Activated CD8-positive, alpha-beta T cell treated with anti-CD3 and anti-CD28 coated beads for 36 hours (primary cell): ENCODE results near the gene SCFD2. TPM values are rescaled to one million over a fixed set of nuclear protein-coding genes. Genes with fewer than 3 reads are reported as not detected.
"Not testable (repeated sequence)": the region's sequence is repeated elsewhere in the genome, so short reads cannot be mapped to it uniquely, and the experiment has no call there.

Source experiments
- ATAC-seq: fragments of 200-7000 bp; cut with Tn5 transposase; one replicate; pipeline ENCODE4 v1.10.0; 2021; ENCODE audit warnings: mild to moderate bottlenecking, moderate library complexity
- CTCF ChIA-PET: fragments of 350-600 bp; sonication (Branson Sonifier 250); formaldehyde crosslinking; loops from one replicate; lab custom pipeline; 2021; ENCODE audit warnings: antibody characterized with exemption; lab: Charles Lee
- POLR2A ChIA-PET: fragments of 350-600 bp; sonication (Branson Sonifier 250); formaldehyde crosslinking; loops from one replicate; lab custom pipeline; 2021; ENCODE audit warnings: antibody characterized with exemption; lab: Charles Lee
- DNase-seq: peaks from one replicate; pipeline ENCODE4 v3.0.0-alpha.2; 2020
- H3K27ac Mint-ChIP-seq: one replicate; pipeline ENCODE4 v1.8.0; 2021; ENCODE audit warnings: mild to moderate bottlenecking, mixed read lengths
- H3K27me3 Mint-ChIP-seq: one replicate; pipeline ENCODE4 v1.8.0; 2021; ENCODE audit warnings: mixed read lengths
- H3K36me3 Mint-ChIP-seq: one replicate; pipeline ENCODE4 v1.8.0; 2021; ENCODE audit warnings: low read depth, mixed read lengths
- H3K4me1 Mint-ChIP-seq: one replicate; pipeline ENCODE4 v1.8.0; 2021; ENCODE audit warnings: low read depth, mixed read lengths
- H3K4me3 Mint-ChIP-seq: one replicate; pipeline ENCODE4 v1.8.0; 2021; ENCODE audit warnings: mild to moderate bottlenecking, moderate library complexity, mixed read lengths
- H3K9me3 Mint-ChIP-seq: one replicate; pipeline ENCODE4 v1.8.0; 2021; ENCODE audit warnings: mixed read lengths
- CTCF ChIP-seq: fragments of 200-600 bp; IDR thresholded peaks from one replicate; pipeline ENCODE4 v1.8.0; 2022; ENCODE audit warnings: antibody characterized with exemption, mild to moderate bottlenecking
- intact Hi-C: fragments of 100-400 bp; cut with micrococcal nuclease; formaldehyde crosslinking; loops from one replicate; pipeline ENCODE4 v1.10.0; 2022
- total RNA-seq, 2 experiments: library from RNA; stranded (reverse); gene quantifications; one replicate each; pipeline ENCODE4 v1.2.3, GENCODE V29; 2021

The SCFD2 gene
- total RNA-seq, 2 experiments from 2014 or later: 21.4 to 22.1 TPM

GRCh38 chr4:53059256-53059655, 306.6 kb downstream of the SCFD2 start:
- H3K4me3 Mint-ChIP-seq: no peak overlapping the region
- H3K9me3 Mint-ChIP-seq: peaks cover 4% of the 10 kb centered on the region
- no peaks in the 10 kb centered on the region for H3K4me1 Mint-ChIP-seq
- peaks cover 7% of the 10 kb centered on the region for H3K36me3 Mint-ChIP-seq
- DNase-seq (no peak), ATAC-seq (no peak)
- intact Hi-C loops: no loop called here
- POLR2A ChIA-PET: no interaction called here
- CTCF ChIA-PET: no interaction called here
- no peaks in the 10 kb centered on the region for H3K27me3 Mint-ChIP-seq
- no peak for TF ChIP-seq CTCF
- no peak overlapping the region for H3K27ac Mint-ChIP-seq

GRCh38 chr4:53057679-53058078, 308.2 kb downstream of the SCFD2 start:
- H3K27me3 Mint-ChIP-seq: no peaks in the 10 kb centered on the region
- no peak overlapping the region for H3K27ac Mint-ChIP-seq
- no peak for DNase-seq
- no peaks in the 10 kb centered on the region for H3K4me1 Mint-ChIP-seq
- peaks cover 4% of the 10 kb centered on the region for H3K9me3 Mint-ChIP-seq
- no peak for ATAC-seq
- no peak overlapping the region for H3K4me3 Mint-ChIP-seq
- CTCF ChIA-PET: no interaction called here
- peaks cover 9% of the 10 kb centered on the region for H3K36me3 Mint-ChIP-seq
- intact Hi-C loops: no loop called here
- TF ChIP-seq CTCF: no peak
- POLR2A ChIA-PET: no interaction called here

- H3K4me1 Mint-ChIP-seq, ATAC-seq, H3K27me3 Mint-ChIP-seq, H3K27ac Mint-ChIP-seq, POLR2A ChIA-PET, H3K36me3 Mint-ChIP-seq, H3K4me3 Mint-ChIP-seq, H3K9me3 Mint-ChIP-seq, intact Hi-C loops, CTCF ChIA-PET, DNase-seq: not testable (repeated sequence)
These were observed 308.8 kb downstream of the SCFD2 start for GRCh38 chr4:53057108-53057507.

- DNase-seq (no peak), ATAC-seq (no peak)
- Mint-ChIP-seq H3K27ac (no peak overlapping the region), H3K36me3 (peaks cover 7% of the 10 kb centered on the region), H3K9me3 (peaks cover 4% of the 10 kb centered on the region), H3K27me3 (no peaks in the 10 kb centered on the region), H3K4me1 (no peaks in the 10 kb centered on the region), H3K4me3 (no peak overlapping the region)
- CTCF ChIA-PET: no interaction called here
- intact Hi-C loops: no loop called here
- POLR2A ChIA-PET: no interaction called here
- TF ChIP-seq CTCF: no peak
These were observed 310.0 kb downstream of the SCFD2 start for GRCh38 chr4:53055716-53056403.

GRCh38 chr4:53055274-53055673, 310.6 kb downstream of the SCFD2 start:
- ChIA-PET CTCF (no interaction called here), POLR2A (no interaction called here)
- H3K9me3 Mint-ChIP-seq: peaks cover 4% of the 10 kb centered on the region
- no peak overlapping the region for H3K27ac Mint-ChIP-seq
- peaks cover 7% of the 10 kb centered on the region for H3K36me3 Mint-ChIP-seq
- no peaks in the 10 kb centered on the region for H3K27me3 Mint-ChIP-seq
- no peaks in the 10 kb centered on the region for H3K4me1 Mint-ChIP-seq
- TF ChIP-seq CTCF: no peak
- ATAC-seq (no peak), DNase-seq (no peak)
- H3K4me3 Mint-ChIP-seq: no peak overlapping the region
- intact Hi-C loops: no loop called here
